Activated T-cell treated with anti-CD3 and anti-CD28 coated beads for 24 hours (primary cell): ENCODE data around the gene HERPUD1.

Source experiments
- DNase-seq: peaks from one replicate; pipeline ENCODE4 v3.0.0-alpha.2; 2020; ENCODE audit warnings: low read depth

HERPUD1 gene

GRCh38 chr16:56935201-56935600 lies 3.3 kb downstream of the HERPUD1 start:
- DNase-seq, result no peak

GRCh38 chr16:56936491-56936890 lies 4.5 kb downstream of the HERPUD1 start:
- no peak for DNase-seq

- DNase-seq, result no peak
Observed at GRCh38 chr16:56936950-56937349, 5.0 kb downstream of the HERPUD1 start.

- peak; percentile 37 for DNase-seq
Observed at GRCh38 chr16:56938664-56939513, 6.9 kb downstream of the HERPUD1 start.

GRCh38 chr16:56939801-56940200 lies 7.9 kb downstream of the HERPUD1 start:
- no peak for DNase-seq

GRCh38 chr16:56941092-56941491 lies 9.2 kb downstream of the HERPUD1 start:
- no peak for DNase-seq

GRCh38 chr16:56941856-56942331 lies 10.0 kb downstream of the HERPUD1 start:
- no peak for DNase-seq

- DNase-seq, result no peak
Observed at GRCh38 chr16:56943761-56944375, 11.9 kb downstream of the HERPUD1 start.

GRCh38 chr16:56944954-56945839 lies 13.3 kb downstream of the HERPUD1 start:
- no peak for DNase-seq

GRCh38 chr16:56945847-56946527 lies 14.0 kb downstream of the HERPUD1 start:
- DNase-seq, result no peak

- DNase-seq, result no peak
Observed at GRCh38 chr16:56946767-56947603, 15.0 kb downstream of the HERPUD1 start.

- DNase-seq, result no peak
Observed at GRCh38 chr16:56947604-56947995, 15.7 kb downstream of the HERPUD1 start.

- DNase-seq, result no peak
Observed at GRCh38 chr16:56948234-56948633, 16.3 kb downstream of the HERPUD1 start.

GRCh38 chr16:56950051-56950450 lies 18.1 kb downstream of the HERPUD1 start:
- DNase-seq, result no peak

GRCh38 chr16:56950455-56950854 lies 18.5 kb downstream of the HERPUD1 start:
- DNase-seq, result no peak

GRCh38 chr16:56950881-56951771 lies 19.2 kb downstream of the HERPUD1 start:
- peak; percentile 50 for DNase-seq

GRCh38 chr16:56953006-56953405 lies 21.1 kb downstream of the HERPUD1 start:
- no peak for DNase-seq

- no peak for DNase-seq
Observed at GRCh38 chr16:56956076-56956475, 24.1 kb downstream of the HERPUD1 start.

- no peak for DNase-seq
Observed at GRCh38 chr16:56956756-56957155, 24.8 kb downstream of the HERPUD1 start.
